DOHH2 (cell line): ENCODE results near the gene ANKLE2.
"Not testable (repeated sequence)": the region's sequence is repeated elsewhere in the genome, so short reads cannot be mapped to it uniquely, and the experiment has no call there.

Experiments used
- H3F3A ChIP-seq: fragments of 200-600 bp; sonication (generic), shearing (Covaris generic); 2 replicates; pipeline ENCODE4 v1.6.0; 2016; ENCODE audit warnings: antibody characterized with exemption, mild to moderate bottlenecking; ENCODE audit not compliant: control insufficient read depth, insufficient read depth
- H3K27ac ChIP-seq: fragments of 200-600 bp; sonication (generic); 2 replicates; pipeline ENCODE4 v1.5.1; 2014; ENCODE audit warnings: low read depth, mild to moderate bottlenecking, low read length, moderate library complexity
- H3K27me3 ChIP-seq: fragments of 200-600 bp; sonication (generic); 2 replicates; pipeline ENCODE4 v1.6.1; 2014; ENCODE audit warnings: mild to moderate bottlenecking, low read length, mixed read lengths; ENCODE audit not compliant: control insufficient read depth
- H3K36me3 ChIP-seq: fragments of 200-600 bp; sonication (generic); 2 replicates; pipeline ENCODE4 v1.6.1; 2014; ENCODE audit warnings: mild to moderate bottlenecking, low read length, moderate library complexity, mixed read lengths; ENCODE audit not compliant: control insufficient read depth
- H3K4me1 ChIP-seq: fragments of 200-600 bp; sonication (generic); 2 replicates; pipeline ENCODE4 v1.6.1; 2014; ENCODE audit warnings: mild to moderate bottlenecking, low read length, mixed read lengths; ENCODE audit not compliant: control insufficient read depth
- H3K4me2 ChIP-seq: fragments of 200-600 bp; sonication (generic); 2 replicates; pipeline ENCODE4 v1.6.0; 2014; ENCODE audit warnings: mild to moderate bottlenecking, low read length, moderate library complexity
- H3K4me3 ChIP-seq: fragments of 200-600 bp; sonication (generic); 2 replicates; pipeline ENCODE4 v1.5.1; 2014; ENCODE audit warnings: mild to moderate bottlenecking, low read length, mixed read lengths
- H3K79me2 ChIP-seq: fragments of 200-600 bp; sonication (generic); 2 replicates; pipeline ENCODE4 v1.6.1; 2014; ENCODE audit warnings: mild to moderate bottlenecking, low read length, mixed read lengths; ENCODE audit not compliant: control insufficient read depth
- H3K9me2 ChIP-seq: fragments of 200-600 bp; sonication (generic); replicated peaks from 2 replicates; pipeline ENCODE4 v1.6.1; 2014; ENCODE audit warnings: mild to moderate bottlenecking, low read length, mixed read lengths; ENCODE audit not compliant: control insufficient read depth
- H3K9me3 ChIP-seq: fragments of 200-600 bp; sonication (generic); 2 replicates; pipeline ENCODE4 v1.6.1; 2014; ENCODE audit warnings: antibody characterized with exemption, low read length, mixed read lengths; ENCODE audit not compliant: control insufficient read depth, insufficient read depth
- H4K20me1 ChIP-seq: fragments of 200-600 bp; sonication (generic); 2 replicates; pipeline ENCODE4 v1.6.0; 2014; ENCODE audit warnings: low read depth, mild to moderate bottlenecking, antibody characterized with exemption, low read length, moderate library complexity; ENCODE audit not compliant: control insufficient read depth, insufficient read depth
- EZH2phosphoT487 ChIP-seq: fragments of 200-600 bp; sonication (generic); IDR thresholded peaks from 2 replicates; pipeline ENCODE4 v1.6.1; 2017; ENCODE audit warnings: borderline replicate concordance, mild to moderate bottlenecking, antibody characterized with exemption, low read length, moderate library complexity, mixed read lengths
- TF ChIP-seq, protein P1 (sequence below): fragments of 200-600 bp; sonication (generic); IDR thresholded peaks from one replicate; pipeline ENCODE4 v1.5.1; 2014; ENCODE audit warnings: antibody characterized with exemption, mild to moderate bottlenecking, low read depth, low read length; ENCODE audit not compliant: poor library complexity, severe bottlenecking

ANKLE2 gene

GRCh38 chr12:132795847-132796246 lies 34.2 kb upstream of the ANKLE2 start:
- TF ChIP-seq, protein P1, sequence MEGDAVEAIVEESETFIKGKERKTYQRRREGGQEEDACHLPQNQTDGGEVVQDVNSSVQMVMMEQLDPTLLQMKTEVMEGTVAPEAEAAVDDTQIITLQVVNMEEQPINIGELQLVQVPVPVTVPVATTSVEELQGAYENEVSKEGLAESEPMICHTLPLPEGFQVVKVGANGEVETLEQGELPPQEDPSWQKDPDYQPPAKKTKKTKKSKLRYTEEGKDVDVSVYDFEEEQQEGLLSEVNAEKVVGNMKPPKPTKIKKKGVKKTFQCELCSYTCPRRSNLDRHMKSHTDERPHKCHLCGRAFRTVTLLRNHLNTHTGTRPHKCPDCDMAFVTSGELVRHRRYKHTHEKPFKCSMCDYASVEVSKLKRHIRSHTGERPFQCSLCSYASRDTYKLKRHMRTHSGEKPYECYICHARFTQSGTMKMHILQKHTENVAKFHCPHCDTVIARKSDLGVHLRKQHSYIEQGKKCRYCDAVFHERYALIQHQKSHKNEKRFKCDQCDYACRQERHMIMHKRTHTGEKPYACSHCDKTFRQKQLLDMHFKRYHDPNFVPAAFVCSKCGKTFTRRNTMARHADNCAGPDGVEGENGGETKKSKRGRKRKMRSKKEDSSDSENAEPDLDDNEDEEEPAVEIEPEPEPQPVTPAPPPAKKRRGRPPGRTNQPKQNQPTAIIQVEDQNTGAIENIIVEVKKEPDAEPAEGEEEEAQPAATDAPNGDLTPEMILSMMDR, result no peak
- no peak for TF ChIP-seq EZH2phosphoT487
- Histone ChIP-seq H3F3A (no peaks in the 10 kb centered on the region; the same call in 1 of the 2 replicates), H3K4me3 (no peak overlapping the region), H3K36me3 (peaks cover 73% of the 10 kb centered on the region), H3K27me3 (no peaks in the 10 kb centered on the region), H3K4me2 (no peak overlapping the region), H3K9me3 (no peaks in the 10 kb centered on the region), H4K20me1 (no peaks in the 10 kb centered on the region), H3K4me1 (no peaks in the 10 kb centered on the region), H3K79me2 (peaks cover 22% of the 10 kb centered on the region), H3K9me2 (no peaks in the 10 kb centered on the region), H3K27ac (no peak overlapping the region)

GRCh38 chr12:132791940-132792339 lies 30.3 kb upstream of the ANKLE2 start:
- not testable (repeated sequence) for H3K27me3 ChIP-seq, H3K9me3 ChIP-seq, H3K4me1 ChIP-seq, H4K20me1 ChIP-seq, H3K4me3 ChIP-seq, H3K9me2 ChIP-seq, H3K27ac ChIP-seq, H3K4me2 ChIP-seq, H3F3A ChIP-seq
- H3K79me2 ChIP-seq, result peaks cover 22% of the 10 kb centered on the region
- peaks cover 67% of the 10 kb centered on the region for H3K36me3 ChIP-seq

GRCh38 chr12:132789099-132789471 lies 27.5 kb upstream of the ANKLE2 start:
- no peaks in the 10 kb centered on the region for H3K9me2 ChIP-seq
- H3K27ac ChIP-seq, result no peak overlapping the region
- H3K79me2 ChIP-seq, result peaks cover 12% of the 10 kb centered on the region
- H3K4me3 ChIP-seq, result no peak overlapping the region
- no peaks in the 10 kb centered on the region; the same call in 1 of the 2 replicates for H3F3A ChIP-seq
- peaks cover 67% of the 10 kb centered on the region for H3K36me3 ChIP-seq
- no peak overlapping the region for H3K4me2 ChIP-seq
- peaks cover 2% of the 10 kb centered on the region; the same call in 1 of the 2 replicates for H4K20me1 ChIP-seq
- H3K27me3 ChIP-seq, result no peaks in the 10 kb centered on the region
- no peak for TF ChIP-seq EZH2phosphoT487
- TF ChIP-seq, protein P1, result no peak
- H3K9me3 ChIP-seq, result no peaks in the 10 kb centered on the region
- no peaks in the 10 kb centered on the region for H3K4me1 ChIP-seq

DNA sequence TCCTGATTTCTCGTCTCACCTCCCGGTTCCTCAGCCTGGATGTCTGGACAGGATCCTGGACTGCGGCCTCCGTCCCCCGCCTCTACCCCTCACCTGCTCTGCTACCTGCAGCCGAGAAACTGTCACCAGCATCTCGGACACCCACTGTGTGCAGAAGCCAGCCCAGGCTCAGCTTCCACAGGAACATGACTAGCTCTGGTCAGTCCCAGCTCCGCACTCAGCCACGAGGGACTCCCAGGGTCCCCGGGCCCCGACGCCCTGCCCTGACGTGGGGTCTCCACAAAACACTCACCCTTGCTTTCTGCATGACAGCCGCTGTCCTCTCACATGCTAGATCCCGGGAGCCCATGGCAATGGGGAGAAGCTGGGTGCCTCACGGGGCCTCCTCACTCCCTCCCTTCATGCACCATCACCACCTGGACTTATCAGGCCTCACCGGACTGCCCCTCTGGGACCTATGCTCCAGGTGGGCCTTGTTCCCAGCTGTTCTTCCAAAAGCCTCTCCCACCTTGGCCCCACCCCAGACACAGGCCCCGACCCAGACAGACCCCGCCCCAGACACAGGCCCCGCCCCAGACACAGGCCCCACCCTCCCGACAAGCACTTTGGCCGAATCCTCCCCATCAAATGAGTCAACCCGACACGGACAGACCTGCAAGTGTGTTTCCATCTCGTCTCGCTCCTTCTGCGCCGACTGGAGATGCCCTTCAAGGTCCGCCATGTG lies 26.9 kb upstream of the ANKLE2 start:
- no peak overlapping the region for H3K27ac ChIP-seq

More for the DNA sequence above, 26.9 kb upstream of the ANKLE2 start:
- TF ChIP-seq, protein P1, result no peak
- TF ChIP-seq EZH2phosphoT487, result no peak
- H4K20me1 ChIP-seq, result peaks cover 2% of the 10 kb centered on the region; the same call in 1 of the 2 replicates
- no peaks in the 10 kb centered on the region for H3K9me3 ChIP-seq
- H3K4me2 ChIP-seq, result no peak overlapping the region
- no peaks in the 10 kb centered on the region; the same call in 1 of the 2 replicates for H3F3A ChIP-seq
- no peaks in the 10 kb centered on the region for H3K9me2 ChIP-seq
- peaks cover 7% of the 10 kb centered on the region; the same call in 1 of the 2 replicates for H3K79me2 ChIP-seq
- H3K27me3 ChIP-seq, result no peaks in the 10 kb centered on the region
- H3K36me3 ChIP-seq, result peaks cover 67% of the 10 kb centered on the region
- no peak overlapping the region for H3K4me3 ChIP-seq
- H3K4me1 ChIP-seq, result no peaks in the 10 kb centered on the region
